Central memory CD8-positive, alpha-beta T cell (primary cell): ENCODE measurements around the gene PPP1R37.

Source experiments
- ATAC-seq: fragments of 150-1000 bp; cut with Tn5 transposase; replicated peaks from 2 replicates; pipeline ENCODE4 v1.10.0; 2022; ENCODE audit warnings: mild to moderate bottlenecking, moderate FRiP score, moderate number of reproducible peaks; ENCODE audit not compliant: poor library complexity, severe bottlenecking; ENCODE audit errors: extremely low read depth
- DNase-seq, 2 donors: peaks; one replicate each; pipeline ENCODE4 v3.0.0; 2021; ENCODE audit warnings: low spot score in 2 of 2
- H3K27ac Mint-ChIP-seq: one replicate; pipeline ENCODE4 v1.8.0; 2022; ENCODE audit warnings: low read depth, mild to moderate bottlenecking, moderate library complexity, mixed read lengths
- H3K27me3 Mint-ChIP-seq: one replicate; pipeline ENCODE4 v1.8.0; 2022; ENCODE audit warnings: mixed read lengths
- H3K36me3 Mint-ChIP-seq: one replicate; pipeline ENCODE4 v1.8.0; 2022; ENCODE audit warnings: mild to moderate bottlenecking, moderate library complexity, mixed read lengths; ENCODE audit not compliant: insufficient read depth
- H3K4me1 Mint-ChIP-seq: one replicate; pipeline ENCODE4 v1.8.0; 2022; ENCODE audit warnings: mixed read lengths
- H3K4me3 Mint-ChIP-seq: one replicate; pipeline ENCODE4 v1.8.0; 2022; ENCODE audit warnings: mild to moderate bottlenecking, moderate library complexity, mixed read lengths
- H3K9me3 Mint-ChIP-seq: one replicate; pipeline ENCODE4 v1.8.0; 2022; ENCODE audit warnings: mixed read lengths

Gene PPP1R37

DNA sequence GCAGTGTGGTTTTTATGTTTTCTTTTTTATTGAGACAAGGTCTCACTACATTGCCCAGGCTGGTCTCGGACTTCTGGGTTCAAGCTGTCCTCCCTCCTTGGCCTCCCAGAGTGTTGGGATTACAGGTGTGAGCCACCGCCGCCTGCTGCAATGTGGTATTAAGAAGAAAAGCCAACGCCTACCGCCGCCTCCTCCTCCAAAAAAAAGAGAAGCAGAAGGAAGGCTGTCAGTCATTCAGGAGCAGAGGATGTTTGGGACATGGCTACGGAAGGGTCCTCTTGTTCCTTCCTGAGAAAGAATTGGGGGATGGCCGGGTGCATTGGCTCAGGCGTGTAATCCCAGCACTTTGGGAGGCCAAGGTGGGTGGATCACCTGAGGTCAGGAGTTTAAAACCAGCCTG is 1.2 kb downstream of the PPP1R37 start:
- Mint-ChIP-seq H3K36me3 (peaks cover 16% of the 10 kb centered on the region), H3K27ac (peak overlapping the region; percentile 98), H3K4me3 (peak overlapping the region; percentile 96), H3K9me3 (no peaks in the 10 kb centered on the region), H3K4me1 (peaks cover 76% of the 10 kb centered on the region), H3K27me3 (no peaks in the 10 kb centered on the region)
- DNase-seq (no peak), ATAC-seq (no peak)

DNA sequence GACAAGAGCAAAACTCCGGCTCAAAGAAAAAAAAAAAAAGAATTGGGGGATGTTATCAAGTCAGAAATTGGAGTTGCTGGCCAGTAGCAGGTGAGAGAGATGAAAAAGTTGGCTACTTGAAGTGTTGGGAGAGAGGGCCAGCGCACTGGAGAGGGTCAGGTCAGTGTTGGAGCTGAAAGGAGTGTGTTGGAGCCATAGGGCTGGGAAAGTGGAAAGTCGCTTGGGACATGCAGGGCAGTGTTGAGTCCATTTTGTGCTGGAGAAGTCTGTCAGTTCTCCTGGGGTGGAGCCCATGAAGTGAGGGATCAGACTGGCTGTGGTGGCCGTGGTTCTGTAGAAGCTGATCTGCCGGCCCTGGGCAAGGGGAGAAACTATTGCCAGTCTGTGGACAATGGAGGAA is 1.7 kb downstream of the PPP1R37 start:
- Mint-ChIP-seq H3K9me3 (no peaks in the 10 kb centered on the region), H3K36me3 (peaks cover 16% of the 10 kb centered on the region), H3K27ac (peak overlapping the region; percentile 57), H3K4me1 (peaks cover 79% of the 10 kb centered on the region), H3K27me3 (no peaks in the 10 kb centered on the region), H3K4me3 (peak overlapping the region; percentile 96)
- no peak for DNase-seq
- ATAC-seq: no peak

DNA sequence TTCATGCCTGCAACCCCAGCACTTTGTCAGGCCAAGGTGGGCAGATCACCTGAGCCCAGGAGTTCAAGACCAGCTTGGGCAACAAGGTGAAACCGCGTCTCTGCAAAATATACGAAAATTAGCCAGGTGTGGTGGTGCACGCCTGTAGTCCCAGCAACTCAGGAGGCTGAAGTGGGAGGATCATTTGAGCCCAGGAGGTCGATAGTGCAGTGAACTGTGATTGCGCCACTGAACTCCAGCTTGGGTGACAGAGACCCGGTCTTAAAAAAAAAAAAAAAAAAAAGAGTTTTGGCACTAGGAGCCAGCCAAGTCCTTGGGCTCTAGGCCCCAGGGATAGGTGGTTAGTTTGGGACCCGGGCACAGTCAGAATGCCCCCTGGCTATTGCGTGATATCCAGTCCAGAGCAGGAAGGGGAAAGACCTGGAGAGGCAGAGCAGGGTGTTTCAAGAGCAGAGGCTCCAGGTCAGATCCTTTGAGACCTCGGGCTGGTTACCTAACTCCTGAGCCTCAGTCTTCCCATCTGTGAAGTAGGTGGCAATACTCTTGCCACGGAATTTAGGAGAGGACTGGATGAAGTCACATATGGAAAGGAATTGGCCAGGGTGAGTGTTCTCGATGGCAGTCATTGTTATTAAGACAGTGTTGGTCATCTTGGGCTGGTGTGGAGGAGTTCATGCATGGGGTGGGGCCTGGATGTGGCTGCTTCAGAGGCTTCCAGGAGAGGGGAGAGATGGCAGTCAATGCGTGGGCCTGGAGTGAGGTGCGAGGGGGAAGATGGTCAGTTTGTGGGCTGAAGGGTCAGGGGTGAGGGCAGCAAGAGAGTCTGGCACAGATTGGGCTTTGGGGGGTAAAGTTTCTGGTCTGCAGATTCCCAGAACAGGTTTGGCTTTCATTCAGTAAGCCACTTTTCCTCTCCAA is 2.8 kb downstream of the PPP1R37 start:
- Mint-ChIP-seq H3K27me3 (no peaks in the 10 kb centered on the region), H3K36me3 (peaks cover 16% of the 10 kb centered on the region), H3K27ac (peak overlapping the region; percentile 88), H3K4me1 (peaks cover 82% of the 10 kb centered on the region), H3K9me3 (no peaks in the 10 kb centered on the region), H3K4me3 (peak overlapping the region; percentile 96)
- no peak for DNase-seq
- ATAC-seq: no peak

DNA sequence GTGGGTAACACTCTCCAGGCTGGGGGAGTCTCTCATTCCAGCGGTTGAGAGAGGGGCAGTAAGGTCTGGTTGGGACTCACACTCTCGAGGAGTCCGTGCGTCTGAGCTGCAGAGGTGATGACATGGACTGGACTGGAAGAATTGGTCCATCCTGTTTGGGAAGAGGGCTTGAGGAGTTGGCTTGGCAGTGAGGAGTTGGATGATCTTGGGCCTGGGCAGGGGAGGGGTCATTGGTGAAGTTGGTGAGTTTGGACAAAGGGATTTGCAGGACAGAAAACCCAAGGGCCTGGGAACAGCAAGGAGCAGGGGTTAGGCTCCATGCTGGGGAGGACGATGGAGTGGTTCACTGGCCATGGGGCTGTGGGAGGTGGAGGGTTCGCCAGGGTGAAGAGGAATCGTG is 3.7 kb downstream of the PPP1R37 start:
- H3K9me3 Mint-ChIP-seq: no peaks in the 10 kb centered on the region
- peak overlapping the region; percentile 14 for H3K4me3 Mint-ChIP-seq
- H3K27me3 Mint-ChIP-seq: no peaks in the 10 kb centered on the region
- H3K4me1 Mint-ChIP-seq: peaks cover 86% of the 10 kb centered on the region
- H3K36me3 Mint-ChIP-seq: peaks cover 11% of the 10 kb centered on the region
- DNase-seq (no peak), ATAC-seq (no peak)
- H3K27ac Mint-ChIP-seq: peak overlapping the region; percentile 88

DNA sequence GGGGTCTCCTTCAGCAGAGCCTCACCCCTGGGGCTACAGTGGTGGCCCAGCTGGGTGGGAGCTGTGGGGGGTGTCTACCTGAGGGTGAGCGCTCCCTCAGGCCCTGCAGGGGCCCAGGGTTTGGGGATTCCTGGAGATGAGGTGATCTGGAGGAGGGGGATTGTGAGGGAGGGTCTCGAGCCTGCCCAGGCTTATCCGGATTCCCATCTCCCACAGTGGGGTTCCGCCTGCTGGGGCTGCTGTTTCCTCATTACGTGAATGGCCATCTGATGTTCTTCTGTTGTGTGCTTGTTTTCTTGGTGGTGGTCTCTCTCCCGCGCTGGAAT is 4.4 kb downstream of the PPP1R37 start:
- H3K4me1 Mint-ChIP-seq: peaks cover 83% of the 10 kb centered on the region
- no peaks in the 10 kb centered on the region for H3K27me3 Mint-ChIP-seq
- no peak for DNase-seq
- no peaks in the 10 kb centered on the region for H3K9me3 Mint-ChIP-seq
- H3K4me3 Mint-ChIP-seq: no peak overlapping the region
- no peak for ATAC-seq
- H3K27ac Mint-ChIP-seq: peak overlapping the region; percentile 88
- peaks cover 7% of the 10 kb centered on the region for H3K36me3 Mint-ChIP-seq

DNA sequence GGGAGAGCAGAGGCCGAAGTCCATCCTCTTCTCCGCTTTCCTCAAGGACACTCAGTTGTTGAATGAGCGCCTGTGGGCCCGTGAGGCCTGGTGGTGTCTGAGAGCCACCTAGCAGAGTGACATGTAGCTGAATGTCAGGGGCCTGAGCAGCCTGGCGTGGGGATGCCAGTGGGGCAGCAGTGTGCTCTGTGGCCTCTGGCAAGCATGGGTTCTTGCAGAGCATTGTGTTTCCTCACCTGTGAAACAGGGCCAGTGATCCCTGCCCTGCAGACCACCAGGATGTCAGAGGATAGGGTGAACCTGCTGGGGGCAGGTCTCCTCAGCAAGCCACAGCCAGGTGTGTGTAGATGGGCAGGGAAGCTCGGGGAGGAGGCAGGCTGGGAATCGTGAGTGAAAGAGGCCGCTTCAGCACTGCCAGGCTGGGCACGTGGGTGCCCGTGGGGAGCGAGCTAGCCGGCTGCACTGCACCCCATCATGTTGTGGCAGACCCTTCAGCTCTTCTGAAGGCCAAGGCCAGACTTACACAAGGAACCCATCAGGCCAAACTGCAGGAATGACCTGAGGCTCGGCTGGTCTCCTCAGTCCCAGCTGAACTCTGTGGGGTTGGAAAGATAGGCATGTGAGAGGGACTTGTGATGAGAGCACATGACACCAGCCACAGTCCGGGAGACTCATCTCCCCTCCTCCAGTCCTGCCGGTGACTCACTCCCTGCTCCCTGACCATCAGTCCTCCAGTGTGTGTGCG is 5.0 kb downstream of the PPP1R37 start:
- DNase-seq (no peak), ATAC-seq (no peak)
- Mint-ChIP-seq H3K4me3 (no peak overlapping the region), H3K4me1 (peaks cover 78% of the 10 kb centered on the region), H3K27ac (peak overlapping the region; percentile 88), H3K27me3 (no peaks in the 10 kb centered on the region), H3K9me3 (no peaks in the 10 kb centered on the region), H3K36me3 (peaks cover 3% of the 10 kb centered on the region)

DNA sequence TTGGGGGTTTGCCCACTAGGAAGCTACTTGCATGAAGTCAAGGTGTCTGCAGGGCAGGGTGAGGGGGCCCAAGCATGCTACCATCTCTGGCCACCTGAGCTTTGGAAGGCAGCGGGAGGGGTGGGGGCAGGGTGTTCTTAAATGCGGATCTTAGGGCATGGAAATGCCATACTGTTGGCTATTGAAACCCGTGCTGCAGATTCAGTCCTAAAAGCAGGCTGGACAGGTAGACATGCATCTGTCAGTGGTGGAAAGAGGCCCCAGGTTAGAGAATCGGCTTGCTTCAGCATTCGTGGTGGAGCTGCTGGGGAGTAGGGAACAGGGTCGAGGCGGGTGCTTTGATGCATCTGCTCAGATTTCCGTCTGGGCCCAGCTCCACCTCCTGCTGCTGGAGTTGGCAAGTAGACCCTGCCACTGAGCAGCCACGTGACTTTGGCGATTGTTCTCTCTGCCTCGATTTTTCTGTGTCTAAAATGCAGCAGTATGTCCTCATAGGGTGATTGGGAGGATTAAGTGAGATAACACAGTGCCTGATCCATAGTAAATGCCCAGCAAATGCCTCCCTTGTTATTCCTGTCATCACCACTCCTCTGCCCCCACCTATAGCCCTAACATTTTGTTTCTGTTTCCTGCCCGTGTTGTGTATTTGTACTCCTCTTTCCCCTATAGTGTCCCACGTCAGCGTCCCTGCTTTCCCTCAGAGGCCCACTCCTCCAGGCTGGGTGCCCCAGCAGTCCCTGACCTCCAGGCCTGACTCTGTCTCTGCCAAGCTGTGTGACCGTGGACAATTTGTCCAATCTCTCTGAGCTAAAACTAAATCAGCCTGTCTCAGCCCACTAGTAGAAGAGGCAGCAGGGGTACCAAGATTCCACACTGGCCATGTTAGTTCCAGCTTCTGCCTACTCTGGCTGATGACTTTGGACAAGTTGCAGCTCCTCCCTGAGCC is 5.8 kb downstream of the PPP1R37 start:
- H3K9me3 Mint-ChIP-seq: no peaks in the 10 kb centered on the region
- no peak overlapping the region for H3K4me3 Mint-ChIP-seq
- peaks cover 2% of the 10 kb centered on the region for H3K36me3 Mint-ChIP-seq
- ATAC-seq: no peak
- DNase-seq: no peak
- H3K27me3 Mint-ChIP-seq: no peaks in the 10 kb centered on the region
- peak overlapping the region; percentile 39 for H3K27ac Mint-ChIP-seq
- H3K4me1 Mint-ChIP-seq: peaks cover 78% of the 10 kb centered on the region

DNA sequence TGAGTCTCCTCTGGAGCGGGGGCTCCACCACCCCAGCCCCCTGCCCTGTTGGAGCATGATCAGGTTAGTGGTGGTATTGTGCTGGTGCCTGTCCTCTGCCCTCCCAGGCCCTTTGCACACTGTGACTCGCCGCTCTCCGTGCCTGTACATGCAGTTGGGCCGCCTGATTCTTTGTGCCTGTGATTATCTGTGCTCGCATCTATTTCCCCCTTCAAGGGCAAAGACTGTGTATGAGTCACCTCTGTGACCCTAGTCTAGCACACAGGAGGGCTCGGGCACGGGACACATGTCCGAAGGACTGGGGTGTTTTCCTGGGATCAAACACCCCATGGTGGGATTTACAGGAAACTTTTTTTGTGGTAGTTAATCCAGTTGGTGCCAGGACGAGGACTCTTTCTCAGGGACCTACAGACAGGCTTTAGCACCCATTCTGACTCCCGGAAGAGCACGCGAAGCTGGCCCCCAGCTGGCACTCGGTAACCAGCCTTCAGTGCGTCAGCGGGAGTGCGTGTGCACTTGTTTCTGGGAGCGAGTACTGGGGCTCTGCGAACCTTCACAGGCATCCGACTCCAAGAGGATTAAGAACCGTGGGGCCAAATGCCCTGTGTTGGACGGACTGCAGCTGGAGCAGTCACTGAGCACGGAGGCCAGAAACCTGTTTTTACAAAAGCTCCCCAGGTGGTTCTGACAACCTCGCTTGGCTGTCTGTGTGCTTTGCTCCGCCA is 6.7 kb downstream of the PPP1R37 start:
- no peaks in the 10 kb centered on the region for H3K9me3 Mint-ChIP-seq
- no peaks in the 10 kb centered on the region for H3K27me3 Mint-ChIP-seq
- H3K27ac Mint-ChIP-seq: peak overlapping the region; percentile 39
- no peak for ATAC-seq
- H3K36me3 Mint-ChIP-seq: peaks cover 2% of the 10 kb centered on the region
- H3K4me3 Mint-ChIP-seq: no peak overlapping the region
- peaks cover 78% of the 10 kb centered on the region for H3K4me1 Mint-ChIP-seq
- no peak for DNase-seq

DNA sequence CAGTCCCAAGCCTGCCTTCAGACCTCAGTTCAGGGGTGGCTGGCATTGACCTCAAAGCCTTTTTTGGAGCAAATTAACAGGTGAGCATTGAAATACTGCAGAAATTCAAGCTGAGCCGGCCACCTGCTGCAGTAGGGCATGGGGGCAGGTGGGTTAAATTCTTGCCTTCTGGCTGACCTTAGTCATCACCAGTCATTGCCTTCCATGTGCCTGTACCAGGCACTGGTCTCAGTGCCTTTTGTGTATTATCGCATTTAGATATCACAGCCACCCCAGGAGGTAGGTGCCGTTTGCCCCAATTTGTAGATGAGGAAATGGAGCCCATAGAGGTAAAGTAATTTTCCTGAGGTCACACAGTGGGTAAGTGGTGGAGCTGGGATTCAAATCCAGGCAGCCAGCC is 7.2 kb downstream of the PPP1R37 start:
- Mint-ChIP-seq H3K27me3 (no peaks in the 10 kb centered on the region), H3K4me1 (peaks cover 79% of the 10 kb centered on the region), H3K9me3 (no peaks in the 10 kb centered on the region), H3K36me3 (peaks cover 2% of the 10 kb centered on the region), H3K4me3 (no peak overlapping the region), H3K27ac (no peak overlapping the region)
- no peak for ATAC-seq
- no peak for DNase-seq

DNA sequence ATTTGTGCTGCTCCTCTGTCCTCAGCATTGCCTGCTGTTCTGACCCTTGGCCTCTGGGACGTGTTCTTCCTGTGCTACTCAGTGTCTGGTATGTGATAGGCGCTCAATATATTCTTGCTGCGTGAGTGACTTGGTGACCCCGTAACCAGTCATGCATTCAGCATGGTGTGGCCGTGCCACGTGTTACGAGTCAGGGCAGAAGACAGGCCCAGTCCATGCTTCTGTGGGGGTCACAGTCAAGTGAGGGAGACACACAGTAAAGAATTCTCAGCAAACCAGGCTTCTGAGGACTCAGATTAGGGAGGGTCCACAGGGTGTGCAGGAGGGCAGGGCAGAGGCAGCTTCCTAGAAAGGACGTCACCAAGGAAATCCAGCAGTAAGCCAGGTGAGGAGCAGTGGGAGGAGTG is 7.9 kb downstream of the PPP1R37 start:
- no peaks in the 10 kb centered on the region for H3K27me3 Mint-ChIP-seq
- peaks cover 81% of the 10 kb centered on the region for H3K4me1 Mint-ChIP-seq
- ATAC-seq: no peak
- H3K4me3 Mint-ChIP-seq: no peak overlapping the region
- peaks cover 2% of the 10 kb centered on the region for H3K36me3 Mint-ChIP-seq
- no peak for DNase-seq
- H3K27ac Mint-ChIP-seq: peak overlapping the region; percentile 56
- no peaks in the 10 kb centered on the region for H3K9me3 Mint-ChIP-seq

DNA sequence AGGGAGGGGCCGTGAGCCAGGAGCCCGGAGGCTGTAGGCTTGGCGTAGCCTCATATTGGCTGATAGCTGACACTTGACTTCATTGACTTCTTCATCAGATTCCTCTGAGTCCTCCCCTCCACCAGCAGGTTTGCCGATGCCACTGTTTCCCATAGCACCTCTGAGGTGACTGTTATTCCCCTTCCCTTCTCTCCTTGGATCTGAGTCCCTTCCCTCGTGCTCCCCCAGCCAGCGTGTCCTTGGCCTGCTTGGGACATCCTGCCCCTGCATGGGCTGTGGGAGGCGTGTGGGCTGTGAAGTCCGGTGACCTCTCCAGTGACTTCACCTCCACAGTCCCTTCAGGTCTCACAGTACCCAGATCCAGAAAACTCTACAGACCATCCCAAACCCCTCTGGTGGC is 8.8 kb downstream of the PPP1R37 start:
- no peak for DNase-seq
- Mint-ChIP-seq H3K4me3 (no peak overlapping the region), H3K4me1 (peaks cover 71% of the 10 kb centered on the region), H3K36me3 (peaks cover 2% of the 10 kb centered on the region), H3K27me3 (no peaks in the 10 kb centered on the region), H3K9me3 (no peaks in the 10 kb centered on the region), H3K27ac (no peak overlapping the region)
- no peak for ATAC-seq

DNA sequence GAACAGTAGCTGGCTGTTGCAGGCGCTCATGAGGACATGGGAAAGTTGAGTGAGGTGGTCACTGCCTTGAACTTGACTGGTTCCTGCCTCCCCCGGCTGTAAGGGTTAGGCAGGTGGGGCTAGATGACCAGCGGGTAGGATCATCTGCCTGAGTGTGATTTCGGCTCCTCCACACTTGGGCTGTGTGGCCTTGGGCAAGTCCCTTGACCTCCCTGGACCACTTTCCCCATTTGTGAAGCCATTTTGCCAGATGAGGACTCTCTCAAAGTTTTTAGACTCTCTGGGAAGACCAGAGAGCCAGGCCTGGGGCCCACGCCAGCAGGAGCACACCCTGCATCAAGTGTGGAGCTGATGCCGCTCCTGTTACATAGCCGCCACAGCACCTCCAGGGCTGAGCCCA is 9.5 kb downstream of the PPP1R37 start:
- Mint-ChIP-seq H3K27me3 (no peaks in the 10 kb centered on the region), H3K27ac (no peak overlapping the region), H3K9me3 (no peaks in the 10 kb centered on the region), H3K36me3 (peaks cover 2% of the 10 kb centered on the region), H3K4me1 (peaks cover 65% of the 10 kb centered on the region), H3K4me3 (no peak overlapping the region)
- no peak for ATAC-seq
- DNase-seq: no peak
